ENCODE data around the gene AAMDC. TPM values are rescaled to one million over a fixed set of nuclear protein-coding genes. Genes with fewer than 3 reads are reported as not detected.
"Not testable (repeated sequence)": the region's sequence is repeated elsewhere in the genome, so short reads cannot be mapped to it uniquely, and the experiment has no call there.

Gene AAMDC
- total RNA-seq, 1 donor from 2014 or later: 28.2 TPM

- H3K36me3 ChIP-seq (ENCODE audit: control insufficient read depth in 3 of 3, insufficient read depth in 3 of 3, low read length in 3 of 3): peaks cover 20 to 63% (median 41%) of the 10 kb centered on the region in 3 donors
- not testable (repeated sequence) for H3K4me3 ChIP-seq (ENCODE audit: low read length in 3 of 3); H3K27me3 ChIP-seq (ENCODE audit: control insufficient read depth in 3 of 3, insufficient read depth in 3 of 3, low read length in 3 of 3); H3K27ac ChIP-seq (ENCODE audit: low read depth, low read length); H3K4me1 ChIP-seq (ENCODE audit: control insufficient read depth in 3 of 3, insufficient read depth in 3 of 3, low read length in 3 of 3); H3K9ac ChIP-seq (ENCODE audit: low read depth in 1 of 3, low read length in 3 of 3); H3K9me3 ChIP-seq (ENCODE audit: control insufficient read depth in 3 of 3, low read length in 3 of 3)
Measured at GRCh38 chr11:77843700-77844099, 22.8 kb downstream of the AAMDC start.

- Histone ChIP-seq H3K4me3 (ENCODE audit: low read length in 3 of 3) (no peak overlapping the region), H3K27me3 (ENCODE audit: control insufficient read depth in 3 of 3, insufficient read depth in 3 of 3, low read length in 3 of 3) (no peaks in the 10 kb centered on the region), H3K9ac (ENCODE audit: low read depth in 1 of 3, low read length in 3 of 3) (no peak overlapping the region), H3K36me3 (ENCODE audit: control insufficient read depth in 3 of 3, insufficient read depth in 3 of 3, low read length in 3 of 3) (peaks cover 24 to 50% (median 40%) of the 10 kb centered on the region in 3 donors), H3K4me1 (ENCODE audit: control insufficient read depth in 3 of 3, insufficient read depth in 3 of 3, low read length in 3 of 3) (peaks cover 0 to 2% (median 0%) of the 10 kb centered on the region in 3 donors), H3K9me3 (ENCODE audit: control insufficient read depth in 3 of 3, low read length in 3 of 3) (peaks cover 0 to 3% (median 0%) of the 10 kb centered on the region in 3 donors), H3K27ac (ENCODE audit: low read depth, low read length) (no peak overlapping the region)
Measured at GRCh38 chr11:77851503-77851902, 30.6 kb downstream of the AAMDC start.

GRCh38 chr11:77854838-77855237 lies 33.9 kb downstream of the AAMDC start:
- peak overlapping the region in 1 of 3 donors; percentile 14 for H3K4me3 ChIP-seq (ENCODE audit: low read length in 3 of 3)
- peaks cover 0 to 3% (median 0%) of the 10 kb centered on the region in 3 donors for H3K9me3 ChIP-seq (ENCODE audit: control insufficient read depth in 3 of 3, low read length in 3 of 3)
- H3K4me1 ChIP-seq (ENCODE audit: control insufficient read depth in 3 of 3, insufficient read depth in 3 of 3, low read length in 3 of 3): peaks cover 2 to 5% (median 2%) of the 10 kb centered on the region in 3 donors
- H3K9ac ChIP-seq (ENCODE audit: low read depth in 1 of 3, low read length in 3 of 3): no peak overlapping the region
- H3K36me3 ChIP-seq (ENCODE audit: control insufficient read depth in 3 of 3, insufficient read depth in 3 of 3, low read length in 3 of 3): peaks cover 17 to 42% (median 38%) of the 10 kb centered on the region in 3 donors
- H3K27ac ChIP-seq (ENCODE audit: low read depth, low read length): no peak overlapping the region
- H3K27me3 ChIP-seq (ENCODE audit: control insufficient read depth in 3 of 3, insufficient read depth in 3 of 3, low read length in 3 of 3): no peaks in the 10 kb centered on the region

GRCh38 chr11:77857906-77858457 lies 37.0 kb downstream of the AAMDC start:
- H3K27me3 ChIP-seq (ENCODE audit: control insufficient read depth in 3 of 3, insufficient read depth in 3 of 3, low read length in 3 of 3); H3K9me3 ChIP-seq (ENCODE audit: control insufficient read depth in 3 of 3, low read length in 3 of 3); H3K27ac ChIP-seq (ENCODE audit: low read depth, low read length); H3K4me3 ChIP-seq (ENCODE audit: low read length in 3 of 3); H3K9ac ChIP-seq (ENCODE audit: low read depth in 1 of 3, low read length in 3 of 3): not testable (repeated sequence)
- Histone ChIP-seq H3K4me1 (ENCODE audit: control insufficient read depth in 3 of 3, insufficient read depth in 3 of 3, low read length in 3 of 3) (peaks cover 13 to 20% (median 14%) of the 10 kb centered on the region in 3 donors), H3K36me3 (ENCODE audit: control insufficient read depth in 3 of 3, insufficient read depth in 3 of 3, low read length in 3 of 3) (peaks cover 17 to 31% (median 30%) of the 10 kb centered on the region in 3 donors)

GRCh38 chr11:77861444-77861843 lies 40.5 kb downstream of the AAMDC start:
- H3K4me3 ChIP-seq (ENCODE audit: low read length in 3 of 3); H3K27ac ChIP-seq (ENCODE audit: low read depth, low read length); H3K9me3 ChIP-seq (ENCODE audit: control insufficient read depth in 3 of 3, low read length in 3 of 3); H3K9ac ChIP-seq (ENCODE audit: low read depth in 1 of 3, low read length in 3 of 3); H3K27me3 ChIP-seq (ENCODE audit: control insufficient read depth in 3 of 3, insufficient read depth in 3 of 3, low read length in 3 of 3): not testable (repeated sequence)
- Histone ChIP-seq H3K36me3 (ENCODE audit: control insufficient read depth in 3 of 3, insufficient read depth in 3 of 3, low read length in 3 of 3) (peaks cover 3 to 12% (median 6%) of the 10 kb centered on the region in 3 donors), H3K4me1 (ENCODE audit: control insufficient read depth in 3 of 3, insufficient read depth in 3 of 3, low read length in 3 of 3) (peaks cover 13 to 20% (median 18%) of the 10 kb centered on the region in 3 donors)

- no peaks in the 10 kb centered on the region for H3K27me3 ChIP-seq (ENCODE audit: control insufficient read depth in 3 of 3, insufficient read depth in 3 of 3, low read length in 3 of 3)
- H3K27ac ChIP-seq (ENCODE audit: low read depth, low read length): no peak overlapping the region
- H3K4me3 ChIP-seq (ENCODE audit: low read length in 3 of 3): no peak overlapping the region
- peaks cover 6 to 14% (median 14%) of the 10 kb centered on the region in 3 donors for H3K36me3 ChIP-seq (ENCODE audit: control insufficient read depth in 3 of 3, insufficient read depth in 3 of 3, low read length in 3 of 3)
- no peaks in the 10 kb centered on the region for H3K9me3 ChIP-seq (ENCODE audit: control insufficient read depth in 3 of 3, low read length in 3 of 3)
- no peak overlapping the region for H3K9ac ChIP-seq (ENCODE audit: low read depth in 1 of 3, low read length in 3 of 3)
- H3K4me1 ChIP-seq (ENCODE audit: control insufficient read depth in 3 of 3, insufficient read depth in 3 of 3, low read length in 3 of 3): peaks cover 3 to 10% (median 7%) of the 10 kb centered on the region in 3 donors
Measured at GRCh38 chr11:77865805-77866204, 44.9 kb downstream of the AAMDC start.

- H3K27me3 ChIP-seq (ENCODE audit: control insufficient read depth in 3 of 3, insufficient read depth in 3 of 3, low read length in 3 of 3): no peaks in the 10 kb centered on the region
- peaks cover 7 to 18% (median 15%) of the 10 kb centered on the region in 3 donors for H3K36me3 ChIP-seq (ENCODE audit: control insufficient read depth in 3 of 3, insufficient read depth in 3 of 3, low read length in 3 of 3)
- no peak overlapping the region for H3K27ac ChIP-seq (ENCODE audit: low read depth, low read length)
- no peaks in the 10 kb centered on the region for H3K9me3 ChIP-seq (ENCODE audit: control insufficient read depth in 3 of 3, low read length in 3 of 3)
- H3K4me1 ChIP-seq (ENCODE audit: control insufficient read depth in 3 of 3, insufficient read depth in 3 of 3, low read length in 3 of 3): peaks cover 3 to 7% (median 4%) of the 10 kb centered on the region in 3 donors
- no peak overlapping the region for H3K4me3 ChIP-seq (ENCODE audit: low read length in 3 of 3)
- no peak overlapping the region for H3K9ac ChIP-seq (ENCODE audit: low read depth in 1 of 3, low read length in 3 of 3)
Measured at GRCh38 chr11:77866336-77866735, 45.4 kb downstream of the AAMDC start.

- Histone ChIP-seq H3K9me3 (ENCODE audit: control insufficient read depth in 3 of 3, low read length in 3 of 3) (no peaks in the 10 kb centered on the region), H3K4me1 (ENCODE audit: control insufficient read depth in 3 of 3, insufficient read depth in 3 of 3, low read length in 3 of 3) (peaks cover 0 to 4% (median 0%) of the 10 kb centered on the region in 3 donors), H3K27ac (ENCODE audit: low read depth, low read length) (no peak overlapping the region), H3K4me3 (ENCODE audit: low read length in 3 of 3) (no peak overlapping the region), H3K9ac (ENCODE audit: low read depth in 1 of 3, low read length in 3 of 3) (no peak overlapping the region), H3K36me3 (ENCODE audit: control insufficient read depth in 3 of 3, insufficient read depth in 3 of 3, low read length in 3 of 3) (peaks cover 18 to 34% (median 29%) of the 10 kb centered on the region in 3 donors), H3K27me3 (ENCODE audit: control insufficient read depth in 3 of 3, insufficient read depth in 3 of 3, low read length in 3 of 3) (no peaks in the 10 kb centered on the region)
Measured at GRCh38 chr11:77868744-77869143, 47.8 kb downstream of the AAMDC start.

- H3K36me3 ChIP-seq (ENCODE audit: control insufficient read depth in 3 of 3, insufficient read depth in 3 of 3, low read length in 3 of 3): peaks cover 25 to 52% (median 46%) of the 10 kb centered on the region in 3 donors
- no peaks in the 10 kb centered on the region for H3K9me3 ChIP-seq (ENCODE audit: control insufficient read depth in 3 of 3, low read length in 3 of 3)
- no peak overlapping the region for H3K27ac ChIP-seq (ENCODE audit: low read depth, low read length)
Measured at GRCh38 chr11:77871855-77872254, 50.9 kb downstream of the AAMDC start.

GRCh38 chr11:77873345-77873744 lies 52.4 kb downstream of the AAMDC start:
- no peak overlapping the region for H3K9ac ChIP-seq (ENCODE audit: low read depth in 1 of 3, low read length in 3 of 3)
- H3K27me3 ChIP-seq (ENCODE audit: control insufficient read depth in 3 of 3, insufficient read depth in 3 of 3, low read length in 3 of 3): no peaks in the 10 kb centered on the region
- H3K4me1 ChIP-seq (ENCODE audit: control insufficient read depth in 3 of 3, insufficient read depth in 3 of 3, low read length in 3 of 3): no peaks in the 10 kb centered on the region
- H3K4me3 ChIP-seq (ENCODE audit: low read length in 3 of 3): no peak overlapping the region
- no peak overlapping the region for H3K27ac ChIP-seq (ENCODE audit: low read depth, low read length)
- H3K9me3 ChIP-seq (ENCODE audit: control insufficient read depth in 3 of 3, low read length in 3 of 3): no peaks in the 10 kb centered on the region
- H3K36me3 ChIP-seq (ENCODE audit: control insufficient read depth in 3 of 3, insufficient read depth in 3 of 3, low read length in 3 of 3): peaks cover 25 to 52% (median 47%) of the 10 kb centered on the region in 3 donors

More at GRCh38 chr11:77871855-77872254, 50.9 kb downstream of the AAMDC start:
- H3K27me3 ChIP-seq (ENCODE audit: control insufficient read depth in 3 of 3, insufficient read depth in 3 of 3, low read length in 3 of 3): no peaks in the 10 kb centered on the region
- H3K4me3 ChIP-seq (ENCODE audit: low read length in 3 of 3): no peak overlapping the region
- H3K4me1 ChIP-seq (ENCODE audit: control insufficient read depth in 3 of 3, insufficient read depth in 3 of 3, low read length in 3 of 3): no peaks in the 10 kb centered on the region
- H3K9ac ChIP-seq (ENCODE audit: low read depth in 1 of 3, low read length in 3 of 3): no peak overlapping the region
